PFSK-1 (cell line): ENCODE data around the gene ATAD1.
A peak's percentile ranks its signal among the peaks of the same experiment; 100 is the strongest.

ENCODE experiments used
- FOXP2 ChIP-seq: optimal IDR thresholded peaks from 2 replicates; pipeline ENCODE3; 2011; ENCODE audit warnings: borderline replicate concordance, control low read depth, inconsistent platforms; ENCODE audit not compliant: insufficient read depth; ENCODE audit errors: extremely low read length, extremely low read depth
- POLR2AphosphoS5 ChIP-seq: IDR thresholded peaks from 2 replicates; pipeline ENCODE4 v1.6.1; 2012; ENCODE audit warnings: low read depth, mild to moderate bottlenecking, control low read depth, low read length, moderate library complexity
- SIN3A ChIP-seq: IDR thresholded peaks from 2 replicates; pipeline ENCODE4 v1.6.1; 2012; ENCODE audit warnings: mild to moderate bottlenecking, low read length, moderate library complexity, borderline replicate concordance; ENCODE audit not compliant: insufficient read depth
- TAF1 ChIP-seq: IDR thresholded peaks from 2 replicates; pipeline ENCODE4 v1.6.1; 2012; ENCODE audit warnings: low read length, control low read depth, borderline replicate concordance; ENCODE audit not compliant: insufficient read depth
- TF ChIP-seq, protein P1 (sequence below), 2 experiments: IDR thresholded peaks; 2 replicates each; pipeline versions ENCODE4 v1.6.1 to v1.8.0; 2011 to 2012; ENCODE audit warnings: low read depth in 2 of 2, low read length in 2 of 2, control low read depth in 1 of 2, inconsistent platforms in 1 of 2, mild to moderate bottlenecking in 1 of 2, moderate library complexity in 1 of 2; ENCODE audit not compliant: insufficient read depth in 1 of 2

The ATAD1 gene

DNA sequence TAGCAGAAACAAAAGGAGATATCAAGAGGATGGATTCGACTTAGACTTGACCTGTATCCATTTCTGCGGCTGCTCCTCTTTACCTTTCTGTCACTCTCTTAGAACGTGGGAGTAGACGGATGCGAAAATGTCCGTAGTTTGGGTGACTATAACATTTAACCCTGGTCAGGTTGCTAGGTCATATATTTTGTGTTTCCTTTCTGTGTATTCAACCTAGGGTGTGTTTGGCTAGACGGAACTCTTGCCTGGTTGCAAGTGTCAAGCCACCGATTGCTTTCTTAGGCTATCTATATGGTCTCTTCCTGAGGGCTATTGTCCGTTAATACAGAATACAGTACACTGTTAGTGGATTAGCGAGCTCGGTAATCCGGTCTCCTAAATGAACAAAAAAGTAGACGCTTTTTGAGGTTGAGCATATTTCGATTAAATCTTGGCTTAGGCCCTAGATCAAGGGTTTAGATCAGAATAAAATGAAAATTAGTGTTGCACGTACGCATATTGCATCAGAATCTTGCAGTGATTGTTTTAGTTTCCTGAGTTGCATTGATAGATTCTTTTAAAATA is 46.6 kb upstream of the ATAD1 start:
- TF ChIP-seq SIN3A, result peak; percentile 30; the same call in 1 of the 2 replicates
- no peak for TF ChIP-seq FOXP2

DNA sequence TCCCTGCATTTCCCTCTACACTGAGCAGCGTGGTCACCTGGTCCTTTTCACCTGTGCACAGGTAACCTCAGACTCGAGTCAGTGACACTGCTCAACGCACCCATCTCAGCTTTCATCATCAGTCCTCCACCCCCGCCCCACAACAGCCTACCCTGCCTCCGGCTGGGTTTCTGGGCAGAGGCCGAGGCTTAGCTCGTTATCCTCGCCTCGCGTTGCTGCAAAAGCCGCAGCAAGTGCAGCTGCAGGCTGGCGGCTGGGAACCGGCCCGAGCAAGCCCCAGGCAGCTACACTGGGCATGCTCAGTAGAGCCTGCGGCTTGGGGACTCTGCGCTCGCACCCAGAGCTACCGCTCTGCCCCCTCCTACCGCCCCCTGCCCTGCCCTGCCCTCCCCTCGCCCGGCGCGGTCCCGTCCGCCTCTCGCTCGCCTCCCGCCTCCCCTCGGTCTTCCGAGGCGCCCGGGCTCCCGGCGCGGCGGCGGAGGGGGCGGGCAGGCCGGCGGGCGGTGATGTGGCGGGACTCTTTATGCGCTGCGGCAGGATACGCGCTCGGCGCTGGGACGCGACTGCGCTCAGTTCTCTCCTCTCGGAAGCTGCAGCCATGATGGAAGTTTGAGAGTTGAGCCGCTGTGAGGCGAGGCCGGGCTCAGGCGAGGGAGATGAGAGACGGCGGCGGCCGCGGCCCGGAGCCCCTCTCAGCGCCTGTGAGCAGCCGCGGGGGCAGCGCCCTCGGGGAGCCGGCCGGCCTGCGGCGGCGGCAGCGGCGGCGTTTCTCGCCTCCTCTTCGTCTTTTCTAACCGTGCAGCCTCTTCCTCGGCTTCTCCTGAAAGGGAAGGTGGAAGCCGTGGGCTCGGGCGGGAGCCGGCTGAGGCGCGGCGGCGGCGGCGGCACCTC is 45.3 kb upstream of the ATAD1 start, which contains the start of the genes KLLN and PTEN:
TSS of gene KLLN (minus strand) at position 481 of the 891 bp plus-strand sequence. CDS start 1,046 bp downstream, outside the sequence.
TSS of gene PTEN (plus strand) at position 573 of the 891 bp plus-strand sequence. CDS start 845 bp downstream, outside the sequence.
- TF ChIP-seq FOXP2 (peak; percentile 83), SIN3A (peak; percentile 88; the same call in 1 of the 2 replicates), TAF1 (peak; percentile 98), POLR2AphosphoS5 (peak; percentile 47)
- TF ChIP-seq, protein P1, sequence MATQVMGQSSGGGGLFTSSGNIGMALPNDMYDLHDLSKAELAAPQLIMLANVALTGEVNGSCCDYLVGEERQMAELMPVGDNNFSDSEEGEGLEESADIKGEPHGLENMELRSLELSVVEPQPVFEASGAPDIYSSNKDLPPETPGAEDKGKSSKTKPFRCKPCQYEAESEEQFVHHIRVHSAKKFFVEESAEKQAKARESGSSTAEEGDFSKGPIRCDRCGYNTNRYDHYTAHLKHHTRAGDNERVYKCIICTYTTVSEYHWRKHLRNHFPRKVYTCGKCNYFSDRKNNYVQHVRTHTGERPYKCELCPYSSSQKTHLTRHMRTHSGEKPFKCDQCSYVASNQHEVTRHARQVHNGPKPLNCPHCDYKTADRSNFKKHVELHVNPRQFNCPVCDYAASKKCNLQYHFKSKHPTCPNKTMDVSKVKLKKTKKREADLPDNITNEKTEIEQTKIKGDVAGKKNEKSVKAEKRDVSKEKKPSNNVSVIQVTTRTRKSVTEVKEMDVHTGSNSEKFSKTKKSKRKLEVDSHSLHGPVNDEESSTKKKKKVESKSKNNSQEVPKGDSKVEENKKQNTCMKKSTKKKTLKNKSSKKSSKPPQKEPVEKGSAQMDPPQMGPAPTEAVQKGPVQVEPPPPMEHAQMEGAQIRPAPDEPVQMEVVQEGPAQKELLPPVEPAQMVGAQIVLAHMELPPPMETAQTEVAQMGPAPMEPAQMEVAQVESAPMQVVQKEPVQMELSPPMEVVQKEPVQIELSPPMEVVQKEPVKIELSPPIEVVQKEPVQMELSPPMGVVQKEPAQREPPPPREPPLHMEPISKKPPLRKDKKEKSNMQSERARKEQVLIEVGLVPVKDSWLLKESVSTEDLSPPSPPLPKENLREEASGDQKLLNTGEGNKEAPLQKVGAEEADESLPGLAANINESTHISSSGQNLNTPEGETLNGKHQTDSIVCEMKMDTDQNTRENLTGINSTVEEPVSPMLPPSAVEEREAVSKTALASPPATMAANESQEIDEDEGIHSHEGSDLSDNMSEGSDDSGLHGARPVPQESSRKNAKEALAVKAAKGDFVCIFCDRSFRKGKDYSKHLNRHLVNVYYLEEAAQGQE (IDR thresholded peaks at IDR 0.05; ENCODE audit: insufficient read depth in 1 of 2, low read depth in 2 of 2, low read length in 2 of 2), result peak; percentile 36 to 73; a peak in 2 of 4 replicates

DNA sequence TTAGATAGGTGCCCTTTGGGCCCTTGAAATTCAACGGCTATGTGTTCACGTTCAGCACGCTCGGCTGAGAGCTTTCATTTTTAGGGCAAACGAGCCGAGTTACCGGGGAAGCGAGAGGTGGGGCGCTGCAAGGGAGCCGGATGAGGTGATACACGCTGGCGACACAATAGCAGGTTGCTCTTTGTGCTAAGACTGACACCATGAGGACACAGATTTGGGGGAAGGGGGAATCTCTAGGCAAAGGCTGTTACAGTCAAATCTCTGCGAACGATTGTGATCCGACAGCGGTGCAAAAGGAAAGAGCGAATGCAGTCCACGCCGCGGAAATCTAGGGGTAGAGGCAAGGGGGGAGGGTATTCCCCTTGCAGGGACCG is 44.6 kb upstream of the ATAD1 start:
- no peak for TF ChIP-seq FOXP2
- TF ChIP-seq, protein P1 (IDR thresholded peaks at IDR 0.05; ENCODE audit: insufficient read depth in 1 of 2, low read depth in 2 of 2, low read length in 2 of 2), result no peak

DNA sequence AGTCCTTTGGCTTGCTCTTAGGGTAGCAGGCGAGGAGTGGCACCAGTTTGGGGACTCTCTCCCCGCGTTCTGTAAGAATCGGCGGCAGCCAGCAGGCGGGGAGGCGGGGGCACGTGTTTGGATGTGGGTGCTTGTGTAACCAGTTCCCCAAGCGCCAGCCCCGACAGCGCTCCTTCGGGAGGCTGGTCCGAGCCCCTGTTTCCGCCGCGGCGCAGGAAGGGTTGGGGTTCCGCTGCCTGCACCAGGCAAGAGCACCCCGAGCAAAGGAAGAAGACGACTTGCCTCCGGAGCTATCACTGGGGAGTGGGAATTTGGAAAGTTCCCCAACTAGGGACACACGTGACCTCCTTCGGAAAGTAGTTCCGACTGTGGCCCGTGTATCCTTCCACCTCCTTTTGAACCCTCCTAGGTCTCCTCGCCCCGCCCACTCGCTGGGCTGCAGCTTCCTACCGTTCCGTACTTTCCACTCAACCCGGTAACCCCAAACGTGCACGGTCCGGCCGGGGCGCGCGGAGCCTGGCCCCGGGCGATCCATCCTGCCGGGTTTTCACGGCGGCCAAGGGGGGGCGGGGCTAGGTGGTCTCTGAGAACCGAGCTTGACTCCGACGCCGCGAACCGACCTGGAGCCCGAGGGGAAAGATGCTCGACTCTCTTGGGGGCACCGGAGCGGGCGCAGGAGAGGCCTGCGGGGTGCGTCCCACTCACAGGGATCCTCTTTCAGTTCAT is 44.1 kb upstream of the ATAD1 start:
- peak; percentile 70 for TF ChIP-seq TAF1
- TF ChIP-seq FOXP2, result peak; percentile 76
- TF ChIP-seq SIN3A, result no peak
- TF ChIP-seq, protein P1 (IDR thresholded peaks at IDR 0.05; ENCODE audit: insufficient read depth in 1 of 2, low read depth in 2 of 2, low read length in 2 of 2), result no peak; a peak in 1 of 4 replicates
- peak; percentile 31; the same call in 1 of the 2 replicates for TF ChIP-seq POLR2AphosphoS5

DNA sequence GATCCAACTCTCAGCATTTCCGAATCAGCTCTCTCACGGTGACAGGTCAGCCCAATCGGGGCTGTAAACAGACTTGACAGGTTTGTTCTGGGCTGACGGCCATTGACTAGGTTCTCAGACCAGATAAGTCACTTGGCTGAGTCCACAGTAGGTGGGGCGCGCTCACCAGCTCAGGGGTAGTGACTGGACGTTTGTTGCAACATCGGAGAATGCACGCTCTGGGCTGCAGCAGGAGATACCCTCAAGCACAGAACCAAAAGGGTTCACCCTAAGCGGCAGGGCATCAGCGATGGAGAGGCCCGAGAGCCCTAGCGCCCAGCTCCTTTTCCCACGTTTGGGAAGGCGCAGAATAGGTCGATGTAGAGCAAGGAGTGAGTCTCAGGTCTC is 43.5 kb upstream of the ATAD1 start:
- TF ChIP-seq, protein P1 (IDR thresholded peaks at IDR 0.05; ENCODE audit: insufficient read depth in 1 of 2, low read depth in 2 of 2, low read length in 2 of 2), result no peak
- TF ChIP-seq SIN3A, result no peak
- TF ChIP-seq FOXP2, result peak; percentile 9
